ENCODE measurements around the gene FEZF1. TPM values are rescaled to one million over a fixed set of nuclear protein-coding genes. Genes with fewer than 3 reads are reported as not detected.

Gene FEZF1
- total RNA-seq, 2 donors from 2014 or later: 0.22 TPM; not detected in 1

DNA sequence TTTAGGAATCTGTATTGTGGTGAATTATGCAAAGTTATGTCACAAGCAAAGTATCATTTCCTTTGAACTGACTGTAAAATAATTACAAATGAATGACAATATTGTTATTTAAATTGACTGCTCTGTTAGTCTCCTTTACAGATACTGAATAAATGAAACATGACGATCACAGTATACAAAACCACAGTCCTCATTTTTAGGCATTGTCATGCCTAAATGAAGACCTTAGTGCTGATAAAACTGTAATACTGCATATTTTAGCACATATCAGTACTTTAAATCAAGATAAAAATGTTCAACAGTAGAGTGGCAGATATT, 39.7 kb upstream of the FEZF1 start:
- no peak for DNase-seq
- Mint-ChIP-seq H3K9me3 (no peaks in the 10 kb centered on the region), H3K4me3 (no peak overlapping the region), H3K27ac (no peak overlapping the region), H3K4me1 (peaks cover 2% of the 10 kb centered on the region), H3K27me3 (ENCODE audit: insufficient read depth) (peaks cover 1% of the 10 kb centered on the region), H3K36me3 (ENCODE audit: low read depth) (no peaks in the 10 kb centered on the region)
- no peaks in the 10 kb centered on the region for H3K36me3 ChIP-seq (ENCODE audit: control insufficient read depth, insufficient read depth, low read length)
- TF ChIP-seq, protein P1, sequence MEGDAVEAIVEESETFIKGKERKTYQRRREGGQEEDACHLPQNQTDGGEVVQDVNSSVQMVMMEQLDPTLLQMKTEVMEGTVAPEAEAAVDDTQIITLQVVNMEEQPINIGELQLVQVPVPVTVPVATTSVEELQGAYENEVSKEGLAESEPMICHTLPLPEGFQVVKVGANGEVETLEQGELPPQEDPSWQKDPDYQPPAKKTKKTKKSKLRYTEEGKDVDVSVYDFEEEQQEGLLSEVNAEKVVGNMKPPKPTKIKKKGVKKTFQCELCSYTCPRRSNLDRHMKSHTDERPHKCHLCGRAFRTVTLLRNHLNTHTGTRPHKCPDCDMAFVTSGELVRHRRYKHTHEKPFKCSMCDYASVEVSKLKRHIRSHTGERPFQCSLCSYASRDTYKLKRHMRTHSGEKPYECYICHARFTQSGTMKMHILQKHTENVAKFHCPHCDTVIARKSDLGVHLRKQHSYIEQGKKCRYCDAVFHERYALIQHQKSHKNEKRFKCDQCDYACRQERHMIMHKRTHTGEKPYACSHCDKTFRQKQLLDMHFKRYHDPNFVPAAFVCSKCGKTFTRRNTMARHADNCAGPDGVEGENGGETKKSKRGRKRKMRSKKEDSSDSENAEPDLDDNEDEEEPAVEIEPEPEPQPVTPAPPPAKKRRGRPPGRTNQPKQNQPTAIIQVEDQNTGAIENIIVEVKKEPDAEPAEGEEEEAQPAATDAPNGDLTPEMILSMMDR (conservative IDR thresholded peaks at IDR 0.05): no peak
- WGBS, 2 experiments (ENCODE audit: insufficient coverage in 1 of 2, insufficient read length in 1 of 2): 83% methylated on average over 1 of the region's 1 CpG; no CpG with 5 or more reads in 1 of the 2 experiments
- no peaks in the 10 kb centered on the region for H3K9me3 ChIP-seq (ENCODE audit: control insufficient read depth, low read length)
- no peaks in the 10 kb centered on the region for H3K27me3 ChIP-seq (ENCODE audit: control insufficient read depth, insufficient read depth, low read length, poor library complexity, severe bottlenecking)
- H3K4me1 ChIP-seq (ENCODE audit: control insufficient read depth, insufficient read depth, low read length): no peaks in the 10 kb centered on the region
- no peak overlapping the region for H3K4me3 ChIP-seq (ENCODE audit: low read length)
- H3K9ac ChIP-seq (ENCODE audit: extremely low read depth, low read length, poor library complexity, severe bottlenecking): no peak overlapping the region
- no peak overlapping the region for H3K27ac ChIP-seq (ENCODE audit: low read depth, low read length)

DNA sequence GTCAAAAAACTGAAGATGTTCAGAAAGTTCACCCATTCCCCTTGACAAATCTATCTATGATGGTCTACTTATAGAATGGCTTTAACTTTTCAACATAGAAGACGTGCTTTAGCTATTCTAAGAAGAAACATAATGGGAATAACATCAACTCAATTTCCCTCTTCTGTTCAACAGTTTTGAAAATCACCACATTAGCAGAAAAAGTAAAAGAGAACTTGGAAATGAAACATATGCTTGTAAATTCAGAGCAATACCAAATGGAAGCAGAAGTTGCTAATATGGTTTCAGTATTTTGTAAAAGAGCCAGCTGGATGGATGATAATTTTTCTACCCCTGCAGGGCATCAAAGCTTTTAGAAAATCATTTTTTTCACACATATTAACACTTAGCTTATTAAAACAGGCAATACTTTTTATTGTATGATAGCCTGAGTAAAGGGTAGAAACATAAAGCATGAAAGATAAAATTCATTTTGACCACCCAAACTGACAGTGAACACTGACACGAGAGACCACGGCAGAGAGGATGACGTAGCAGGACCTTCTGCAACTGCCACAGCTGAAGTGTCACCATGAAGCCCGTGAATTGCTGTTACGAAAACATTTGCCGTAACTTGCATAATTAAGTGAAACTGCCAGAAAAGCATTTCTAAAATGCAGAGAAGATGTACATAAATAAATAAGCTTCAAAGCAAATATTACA, 39.2 kb upstream of the FEZF1 start:
- no peaks in the 10 kb centered on the region for H3K9me3 Mint-ChIP-seq
- H3K4me1 Mint-ChIP-seq: peaks cover 2% of the 10 kb centered on the region

DNA sequence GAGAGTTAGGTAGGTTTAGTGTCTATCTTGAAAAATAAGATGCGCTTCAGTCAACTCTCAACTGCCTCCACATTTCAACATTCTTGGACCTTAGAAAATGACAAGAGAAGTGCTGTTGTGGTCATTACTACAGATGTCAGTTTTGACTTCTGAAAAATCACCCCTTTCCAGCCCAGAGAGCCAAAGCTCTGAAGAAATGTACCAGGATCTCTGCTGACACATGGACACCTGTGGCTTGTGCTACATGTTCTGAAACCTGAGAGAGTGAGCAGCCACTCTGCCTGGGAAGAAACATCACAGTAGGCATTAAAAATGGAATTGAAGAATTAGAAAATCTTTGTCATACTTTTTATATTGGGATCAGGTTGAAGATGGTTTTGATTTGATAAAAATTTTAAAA, 35.9 kb upstream of the FEZF1 start:
- H3K4me3 Mint-ChIP-seq: no peak overlapping the region
- Histone ChIP-seq H3K9ac (ENCODE audit: extremely low read depth, low read length, poor library complexity, severe bottlenecking) (no peak overlapping the region), H3K4me1 (ENCODE audit: control insufficient read depth, insufficient read depth, low read length) (peaks cover 7% of the 10 kb centered on the region), H3K27ac (ENCODE audit: low read depth, low read length) (no peak overlapping the region), H3K36me3 (ENCODE audit: control insufficient read depth, insufficient read depth, low read length) (no peaks in the 10 kb centered on the region), H3K9me3 (ENCODE audit: control insufficient read depth, low read length) (no peaks in the 10 kb centered on the region), H3K4me3 (ENCODE audit: low read length) (no peak overlapping the region), H3K27me3 (ENCODE audit: control insufficient read depth, insufficient read depth, low read length, poor library complexity, severe bottlenecking) (no peaks in the 10 kb centered on the region)
- H3K27me3 Mint-ChIP-seq (ENCODE audit: insufficient read depth): peaks cover 2% of the 10 kb centered on the region
- TF ChIP-seq, protein P1 (conservative IDR thresholded peaks at IDR 0.05): no peak
- DNase-seq: no peak
- H3K36me3 Mint-ChIP-seq (ENCODE audit: low read depth): no peaks in the 10 kb centered on the region
- H3K4me1 Mint-ChIP-seq: peaks cover 15% of the 10 kb centered on the region
- no peaks in the 10 kb centered on the region for H3K9me3 Mint-ChIP-seq
- 100% methylated on average over 1 of the region's 1 CpG; no CpG with 5 or more reads in 1 of the 2 experiments for WGBS, 2 experiments (ENCODE audit: insufficient coverage in 1 of 2, insufficient read length in 1 of 2)
- no peak overlapping the region for H3K27ac Mint-ChIP-seq

More for the DNA sequence above, 39.2 kb upstream of the FEZF1 start:
- Histone ChIP-seq H3K4me3 (ENCODE audit: low read length) (no peak overlapping the region), H3K9ac (ENCODE audit: extremely low read depth, low read length, poor library complexity, severe bottlenecking) (no peak overlapping the region), H3K27me3 (ENCODE audit: control insufficient read depth, insufficient read depth, low read length, poor library complexity, severe bottlenecking) (no peaks in the 10 kb centered on the region), H3K9me3 (ENCODE audit: control insufficient read depth, low read length) (no peaks in the 10 kb centered on the region), H3K27ac (ENCODE audit: low read depth, low read length) (no peak overlapping the region), H3K36me3 (ENCODE audit: control insufficient read depth, insufficient read depth, low read length) (no peaks in the 10 kb centered on the region), H3K4me1 (ENCODE audit: control insufficient read depth, insufficient read depth, low read length) (no peaks in the 10 kb centered on the region)
- Mint-ChIP-seq H3K27ac (no peak overlapping the region), H3K36me3 (ENCODE audit: low read depth) (no peaks in the 10 kb centered on the region), H3K27me3 (ENCODE audit: insufficient read depth) (peaks cover 2% of the 10 kb centered on the region), H3K4me3 (no peak overlapping the region)
- TF ChIP-seq, protein P1 (conservative IDR thresholded peaks at IDR 0.05): no peak
- 75 to 86% methylated on average over 4 to 7 of the region's 7 CpGs for WGBS, 2 experiments (ENCODE audit: insufficient coverage in 1 of 2, insufficient read length in 1 of 2)
- no peak for DNase-seq
